Keratinocyte (primary cell): ENCODE data around the gene NAGA. TPM values are rescaled to one million over a fixed set of nuclear protein-coding genes. Genes with fewer than 3 reads are reported as not detected.

Experiments used
- DNase-seq: peaks from one replicate; pipeline ENCODE4 v3.0.0-alpha.2; 2011; ENCODE audit warnings: low read depth, missing footprints, low spot score
- FAIRE-seq: peaks from 2 replicates; lab custom pipeline; 2011; peaks lifted over from hg19 to GRCh38; lab: Jason Lieb, UNC
- H2AFZ ChIP-seq: 2 replicates; pipeline ENCODE4 v1.6.0; 2012; ENCODE audit warnings: low read length, control low read depth, inconsistent platforms; ENCODE audit not compliant: control insufficient read depth
- H3K27ac ChIP-seq: 2 replicates; pipeline ENCODE4 v1.5.1; 2011; ENCODE audit warnings: low read length; ENCODE audit not compliant: control insufficient read depth, insufficient read depth
- H3K27me3 ChIP-seq: 3 replicates; pipeline ENCODE4 v1.6.0; 2011; ENCODE audit warnings: low read length; ENCODE audit not compliant: control insufficient read depth, insufficient read depth; ENCODE audit errors: extremely low read depth
- H3K36me3 ChIP-seq, 2 experiments: 2 replicates in 1 of 2; 3 replicates in 1 of 2; pipeline ENCODE4 v1.5.1; 2011; ENCODE audit warnings: low read length in 2 of 2, mild to moderate bottlenecking in 1 of 2; ENCODE audit not compliant: control insufficient read depth in 2 of 2, insufficient read depth in 2 of 2; ENCODE audit errors: extremely low read depth in 1 of 2
- H3K4me1 ChIP-seq: 3 replicates; pipeline ENCODE4 v1.5.1; 2011; ENCODE audit warnings: low read length; ENCODE audit not compliant: control insufficient read depth, insufficient read depth; ENCODE audit errors: extremely low read depth
- H3K4me2 ChIP-seq: 3 replicates; pipeline ENCODE4 v1.6.0; 2011; ENCODE audit warnings: low read depth, low read length; ENCODE audit not compliant: control insufficient read depth, insufficient read depth; ENCODE audit errors: extremely low read depth
- H3K4me3 ChIP-seq, 3 experiments: fragments of 200-600 bp in 1 of 3; sonication (generic) in 1 of 3; 2 replicates in 2 of 3; 3 replicates in 1 of 3; pipeline ENCODE4 v1.5.1; 2011 to 2016; ENCODE audit warnings: low read length in 3 of 3, mild to moderate bottlenecking in 3 of 3, control low read depth in 2 of 3, inconsistent platforms in 1 of 3, low read depth in 1 of 3, mixed read lengths in 1 of 3, mixed run types in 1 of 3, moderate library complexity in 1 of 3; ENCODE audit not compliant: control insufficient read depth in 2 of 3, insufficient read depth in 2 of 3; ENCODE audit errors: extremely low read depth in 1 of 3
- H3K79me2 ChIP-seq: 2 replicates; pipeline ENCODE4 v1.6.0; 2012; ENCODE audit warnings: low read length; ENCODE audit not compliant: control insufficient read depth, insufficient read depth
- H3K9ac ChIP-seq: 3 replicates; pipeline ENCODE4 v1.6.0; 2011; ENCODE audit warnings: low read length; ENCODE audit not compliant: control insufficient read depth, insufficient read depth; ENCODE audit errors: extremely low read depth
- H3K9me1 ChIP-seq: 3 replicates; pipeline ENCODE4 v1.6.0; 2011; ENCODE audit warnings: low read length; ENCODE audit not compliant: control insufficient read depth, insufficient read depth; ENCODE audit errors: extremely low read depth
- H3K9me3 ChIP-seq: 2 replicates; pipeline ENCODE4 v1.5.1; 2012; ENCODE audit warnings: low read depth, low read length; ENCODE audit not compliant: control insufficient read depth
- H4K20me1 ChIP-seq: 3 replicates; pipeline ENCODE4 v1.6.0; 2011; ENCODE audit warnings: low read length; ENCODE audit not compliant: control insufficient read depth, insufficient read depth; ENCODE audit errors: extremely low read depth
- CTCF ChIP-seq, 3 experiments: IDR thresholded peaks in 1 of 3; conservative IDR thresholded peaks in 1 of 3; optimal IDR thresholded peaks in 1 of 3; 2 replicates in 2 of 3; 3 replicates in 1 of 3; pipeline versions ENCODE3 to v1.5.1; 2011; ENCODE audit warnings: low read length in 3 of 3, mild to moderate bottlenecking in 3 of 3, moderate library complexity in 2 of 3, control low read depth in 1 of 3, inconsistent platforms in 1 of 3; ENCODE audit not compliant: insufficient read depth in 2 of 3; ENCODE audit errors: extremely low read depth in 1 of 3
- EZH2 ChIP-seq: IDR thresholded peaks from one replicate; pipeline ENCODE4 v1.6.1; 2012; ENCODE audit warnings: inconsistent platforms, mild to moderate bottlenecking, low read length, moderate library complexity
- dilution Hi-C: fragments of 300-500 bp; cut with MboI; formaldehyde crosslinking; loops from one replicate; pipeline ENCODE4 v1.7.0; 2020; ENCODE audit warnings: low sequenced_read_pairs; ENCODE audit not compliant: extremely low pct_ligation_motif_present
- polyA plus RNA-seq, 5 experiments: library from polyadenylated mRNA; depleted of rRNA in 3 of 5; stranded (reverse) in 3 of 5; stranded (forward) in 1 of 5; unstranded in 1 of 5; fragments of >200 nt; gene quantifications; 1 replicate in 1 of 5; 2 replicates in 3 of 5; 3 replicates in 1 of 5; pipeline versions ENCODE4 v1.2.1 to v1.2.3, GENCODE V29; 2011 to 2012; ENCODE audit warnings: missing spikeins in 2 of 5, low read depth in 1 of 5, low replicate concordance in 1 of 5

Gene NAGA
- polyA plus RNA-seq, 1 donor (not counting 4 experiments of a cell fraction or from before 2014, with no cell fraction given), result 17.0 TPM

DNA sequence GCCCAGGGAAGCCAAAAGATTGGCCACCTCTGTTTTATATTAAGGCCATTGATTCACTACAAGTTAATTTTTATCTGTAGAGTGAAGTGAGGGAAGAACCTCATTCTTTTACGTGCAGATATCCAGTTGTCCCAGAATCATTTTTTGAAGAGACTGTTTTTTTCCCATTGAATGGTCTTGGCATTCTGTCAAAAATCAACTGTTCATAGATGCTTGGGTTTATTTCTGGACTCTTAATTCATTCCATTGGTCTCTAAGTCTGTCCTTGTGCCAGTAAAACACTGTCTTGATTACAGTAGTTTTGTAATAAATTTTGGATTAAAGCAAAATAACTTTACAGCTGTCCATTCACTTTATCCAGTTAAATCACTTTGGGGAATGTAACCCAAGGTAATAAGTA, 45.2 kb downstream of the NAGA start:
- Histone ChIP-seq H4K20me1 (no peaks in the 10 kb centered on the region), H3K9me1 (no peaks in the 10 kb centered on the region), H3K27ac (no peak overlapping the region), H3K4me1 (peaks cover 8% of the 10 kb centered on the region), H3K79me2 (no peaks in the 10 kb centered on the region), H3K36me3 (no peaks in the 10 kb centered on the region), H3K27me3 (no peaks in the 10 kb centered on the region), H2AFZ (no peak overlapping the region), H3K4me2 (no peak overlapping the region), H3K9ac (no peak overlapping the region), H3K4me3 (no peak overlapping the region), H3K9me3 (no peaks in the 10 kb centered on the region)
- TF ChIP-seq EZH2 (no peak), CTCF (optimal IDR thresholded peaks at IDR 0.05 in 1 of 3, IDR thresholded peaks at IDR 0.05 in 1 of 3, conservative IDR thresholded peaks at IDR 0.05 in 1 of 3; ENCODE audit: extremely low read depth in 1 of 3, insufficient read depth in 2 of 3, low read length in 3 of 3) (no peak)
- DNase-seq (no peak), FAIRE-seq (no peak)
- dilution Hi-C loops, result no loop called here

DNA sequence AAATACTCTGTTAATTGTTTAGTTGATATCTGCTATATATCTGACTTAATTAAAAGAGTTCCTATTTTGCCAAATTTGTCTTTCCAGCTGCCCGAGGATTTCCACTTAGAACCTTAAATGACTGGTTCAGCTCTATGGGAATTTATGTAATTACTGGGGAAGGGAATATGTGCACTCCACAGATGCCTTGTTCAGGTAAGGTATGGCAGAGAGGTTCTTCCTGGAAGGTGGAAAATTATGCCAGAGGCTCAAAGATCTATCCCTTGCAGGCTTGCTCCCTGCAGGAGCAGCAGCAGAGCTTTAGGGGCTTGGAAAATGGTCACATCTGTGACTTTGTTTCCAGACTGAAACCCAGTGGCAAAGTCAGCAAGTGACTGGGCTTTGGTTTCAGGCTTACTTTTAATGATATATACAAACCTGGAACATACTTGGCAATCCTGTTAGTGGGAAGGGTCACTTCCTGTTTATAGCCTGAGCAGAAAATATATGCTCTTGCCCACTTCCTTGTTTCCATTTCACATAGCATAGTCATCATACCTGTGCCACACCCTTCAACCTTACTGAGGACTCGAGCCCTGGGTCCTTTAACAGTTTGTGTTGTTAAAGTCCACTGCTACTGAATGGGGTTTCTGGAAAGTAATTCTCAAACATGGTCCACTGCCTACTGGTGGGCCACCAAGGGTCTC, 48.3 kb downstream of the NAGA start:
- dilution Hi-C loops, result no loop called here
- Histone ChIP-seq H3K4me2 (peak overlapping the region; percentile 59), H3K9ac (no peak overlapping the region), H3K27me3 (no peaks in the 10 kb centered on the region), H2AFZ (peak overlapping the region; percentile 79), H3K4me3 (no peak overlapping the region), H3K9me1 (no peaks in the 10 kb centered on the region), H3K36me3 (no peaks in the 10 kb centered on the region), H3K27ac (peak overlapping the region; percentile 36), H4K20me1 (no peaks in the 10 kb centered on the region), H3K79me2 (no peaks in the 10 kb centered on the region), H3K4me1 (peaks cover 8% of the 10 kb centered on the region), H3K9me3 (no peaks in the 10 kb centered on the region)
- DNase-seq (no peak), FAIRE-seq (peak; percentile 83)
- no peak for TF ChIP-seq EZH2
- TF ChIP-seq CTCF (optimal IDR thresholded peaks at IDR 0.05 in 1 of 3, IDR thresholded peaks at IDR 0.05 in 1 of 3, conservative IDR thresholded peaks at IDR 0.05 in 1 of 3; ENCODE audit: extremely low read depth in 1 of 3, insufficient read depth in 2 of 3, low read length in 3 of 3), result no peak
